Measurements from ENCODE around the gene CYP8B1. TPM values are rescaled to one million over a fixed set of nuclear protein-coding genes. Genes with fewer than 3 reads are reported as not detected.

Gene CYP8B1
- total RNA-seq, 2 experiments from 2014 or later: not detected

DNA sequence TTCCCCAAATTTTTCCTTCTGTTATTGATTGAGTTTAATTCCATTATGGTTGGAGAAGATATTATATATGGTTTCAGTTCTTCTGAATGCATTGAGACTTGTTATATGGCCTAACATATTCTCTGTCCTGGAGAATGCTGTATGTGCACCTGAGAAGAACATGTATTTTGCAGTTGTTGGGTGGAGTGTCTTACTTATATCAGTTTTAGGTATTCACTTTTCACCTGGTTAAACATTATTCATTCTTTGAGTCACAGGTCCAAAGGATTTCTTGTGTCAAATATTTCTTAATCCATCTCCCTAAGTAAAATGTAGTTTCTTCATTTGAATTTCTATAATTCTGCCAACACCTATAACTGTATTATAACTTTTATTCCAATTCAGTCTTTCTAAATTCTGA lies 48.7 kb downstream of the CYP8B1 start:
- Mint-ChIP-seq H3K36me3 (ENCODE audit: low read depth) (no peaks in the 10 kb centered on the region), H3K9me3 (no peaks in the 10 kb centered on the region), H3K27ac (no peak overlapping the region), H3K4me1 (ENCODE audit: low read depth) (peaks cover 6% of the 10 kb centered on the region), H3K4me3 (no peak overlapping the region), H3K27me3 (peaks cover 11% of the 10 kb centered on the region)
- ChIA-PET CTCF (no interaction called here), POLR2A (no interaction called here)
- H3K4me1 ChIP-seq (ENCODE audit: insufficient read depth, low read length): peaks cover 4% of the 10 kb centered on the region
- no peak for DNase-seq
- no peaks in the 10 kb centered on the region for H3K36me3 ChIP-seq (ENCODE audit: insufficient read depth, low read length)
- H3K27ac ChIP-seq (ENCODE audit: low read depth in 1 of 2, low read length in 2 of 2): no peak overlapping the region
- no peak for ATAC-seq (ENCODE audit: poor library complexity)
- peaks cover 3% of the 10 kb centered on the region in 2 experiments for H3K27me3 ChIP-seq (ENCODE audit: control insufficient read depth in 1 of 2, insufficient read depth in 2 of 2, low read length in 2 of 2)
- H3K9me3 ChIP-seq (ENCODE audit: control insufficient read depth in 1 of 2, insufficient read depth in 1 of 2, low read length in 2 of 2): no peaks in the 10 kb centered on the region
- TF ChIP-seq, protein P1, sequence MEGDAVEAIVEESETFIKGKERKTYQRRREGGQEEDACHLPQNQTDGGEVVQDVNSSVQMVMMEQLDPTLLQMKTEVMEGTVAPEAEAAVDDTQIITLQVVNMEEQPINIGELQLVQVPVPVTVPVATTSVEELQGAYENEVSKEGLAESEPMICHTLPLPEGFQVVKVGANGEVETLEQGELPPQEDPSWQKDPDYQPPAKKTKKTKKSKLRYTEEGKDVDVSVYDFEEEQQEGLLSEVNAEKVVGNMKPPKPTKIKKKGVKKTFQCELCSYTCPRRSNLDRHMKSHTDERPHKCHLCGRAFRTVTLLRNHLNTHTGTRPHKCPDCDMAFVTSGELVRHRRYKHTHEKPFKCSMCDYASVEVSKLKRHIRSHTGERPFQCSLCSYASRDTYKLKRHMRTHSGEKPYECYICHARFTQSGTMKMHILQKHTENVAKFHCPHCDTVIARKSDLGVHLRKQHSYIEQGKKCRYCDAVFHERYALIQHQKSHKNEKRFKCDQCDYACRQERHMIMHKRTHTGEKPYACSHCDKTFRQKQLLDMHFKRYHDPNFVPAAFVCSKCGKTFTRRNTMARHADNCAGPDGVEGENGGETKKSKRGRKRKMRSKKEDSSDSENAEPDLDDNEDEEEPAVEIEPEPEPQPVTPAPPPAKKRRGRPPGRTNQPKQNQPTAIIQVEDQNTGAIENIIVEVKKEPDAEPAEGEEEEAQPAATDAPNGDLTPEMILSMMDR (IDR thresholded peaks at IDR 0.05): no peak
- intact Hi-C loops (cut with DNase I, micrococcal nuclease): no loop called here
- no peak overlapping the region for H3K4me3 ChIP-seq (ENCODE audit: low read length)

DNA sequence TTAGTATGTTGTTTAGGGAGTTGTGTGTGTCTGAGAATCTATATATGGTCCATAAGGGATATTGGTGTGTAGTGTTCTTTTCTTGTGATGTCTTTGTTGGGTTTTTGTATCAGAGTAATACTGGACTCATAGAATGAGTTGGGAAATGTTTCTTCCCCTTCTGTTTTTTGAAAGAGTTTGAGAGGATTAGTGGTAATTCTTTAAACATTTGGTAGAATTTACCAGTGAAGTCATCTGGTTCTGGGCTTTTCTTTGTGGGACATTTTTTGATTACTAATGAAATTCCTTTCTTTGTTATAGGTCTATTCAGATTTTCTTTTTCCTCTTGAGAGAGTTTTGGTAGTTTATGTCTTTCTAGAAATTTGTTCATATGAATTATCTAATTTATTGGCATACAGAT lies 49.5 kb downstream of the CYP8B1 start:
- intact Hi-C loops (cut with DNase I, micrococcal nuclease): no loop called here
- H3K9me3 ChIP-seq (ENCODE audit: control insufficient read depth in 1 of 2, insufficient read depth in 1 of 2, low read length in 2 of 2): no peaks in the 10 kb centered on the region
- H3K36me3 ChIP-seq (ENCODE audit: insufficient read depth, low read length): no peaks in the 10 kb centered on the region
- ChIA-PET CTCF (no interaction called here), POLR2A (no interaction called here)
- peaks cover under 1% of the 10 kb centered on the region for H3K4me1 ChIP-seq (ENCODE audit: insufficient read depth, low read length)
- Mint-ChIP-seq H3K27me3 (peaks cover 11% of the 10 kb centered on the region), H3K36me3 (ENCODE audit: low read depth) (no peaks in the 10 kb centered on the region), H3K4me1 (ENCODE audit: low read depth) (peaks cover 2% of the 10 kb centered on the region), H3K27ac (no peak overlapping the region), H3K9me3 (no peaks in the 10 kb centered on the region), H3K4me3 (no peak overlapping the region)
- TF ChIP-seq, protein P1 (IDR thresholded peaks at IDR 0.05): no peak
- no peak for DNase-seq
- H3K27me3 ChIP-seq (ENCODE audit: control insufficient read depth in 1 of 2, insufficient read depth in 2 of 2, low read length in 2 of 2): peaks cover 3% of the 10 kb centered on the region in 2 experiments
- no peak overlapping the region for H3K4me3 ChIP-seq (ENCODE audit: low read length)
- no peak for ATAC-seq (ENCODE audit: poor library complexity)
- H3K27ac ChIP-seq (ENCODE audit: low read depth in 1 of 2, low read length in 2 of 2): no peak overlapping the region

- DNase-seq (no peak), ATAC-seq (ENCODE audit: poor library complexity) (no peak)
- Mint-ChIP-seq H3K4me1 (ENCODE audit: low read depth) (no peaks in the 10 kb centered on the region), H3K27me3 (peaks cover 5% of the 10 kb centered on the region), H3K36me3 (ENCODE audit: low read depth) (no peaks in the 10 kb centered on the region), H3K27ac (no peak overlapping the region), H3K9me3 (no peaks in the 10 kb centered on the region), H3K4me3 (no peak overlapping the region)
- intact Hi-C loops (cut with DNase I, micrococcal nuclease): no loop called here
- Histone ChIP-seq H3K27me3 (ENCODE audit: control insufficient read depth in 1 of 2, insufficient read depth in 2 of 2, low read length in 2 of 2) (peaks cover 3% of the 10 kb centered on the region in 2 experiments), H3K4me1 (ENCODE audit: insufficient read depth, low read length) (no peaks in the 10 kb centered on the region), H3K9me3 (ENCODE audit: control insufficient read depth in 1 of 2, insufficient read depth in 1 of 2, low read length in 2 of 2) (no peaks in the 10 kb centered on the region), H3K27ac (ENCODE audit: low read depth in 1 of 2, low read length in 2 of 2) (no peak overlapping the region), H3K4me3 (ENCODE audit: low read length) (no peak overlapping the region), H3K36me3 (ENCODE audit: insufficient read depth, low read length) (no peaks in the 10 kb centered on the region)
- TF ChIP-seq, protein P1 (IDR thresholded peaks at IDR 0.05): no peak
- CTCF ChIA-PET: no interaction called here
- POLR2A ChIA-PET: no interaction called here
Observed at GRCh38 chr3:42823351-42823750, 52.3 kb downstream of the CYP8B1 start.

Measured in CD4-positive, alpha-beta T cell (primary cell).